ENCODE data around the gene UBASH3A. TPM values are rescaled to one million over a fixed set of nuclear protein-coding genes. Genes with fewer than 3 reads are reported as not detected.

Gene UBASH3A
- total RNA-seq, 2 experiments from 2014 or later, result 59.7 to 60.8 TPM

DNA sequence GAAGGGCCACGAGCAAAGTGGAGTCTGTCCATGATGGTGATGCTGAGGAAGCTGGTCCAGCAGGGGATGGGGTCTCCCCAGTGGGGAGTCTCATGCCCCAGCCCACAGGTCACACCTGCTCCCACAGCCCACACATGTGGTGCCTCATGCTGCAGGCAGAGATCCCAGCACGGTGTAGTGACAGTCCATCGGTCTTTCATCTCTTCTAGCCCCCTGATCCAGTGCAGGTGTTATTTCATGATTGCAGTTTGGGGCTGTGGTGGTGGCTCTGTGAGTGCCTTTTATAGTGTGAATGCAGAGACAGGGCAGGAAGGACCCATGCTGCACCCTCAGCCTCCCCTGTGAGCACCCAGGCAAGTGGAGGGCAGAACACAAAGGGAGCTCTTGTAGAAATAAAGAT lies 45.0 kb downstream of the UBASH3A start:
- Histone ChIP-seq H3K36me3 (ENCODE audit: insufficient read depth, low read length) (peaks cover 38% of the 10 kb centered on the region), H3K27ac (ENCODE audit: low read depth in 1 of 2, low read length in 2 of 2) (peak overlapping the region; percentile 5 to 14), H3K4me1 (ENCODE audit: insufficient read depth, low read length) (peaks cover 22% of the 10 kb centered on the region), H3K9me3 (ENCODE audit: control insufficient read depth in 1 of 2, insufficient read depth in 1 of 2, low read length in 2 of 2) (no peaks in the 10 kb centered on the region), H3K4me3 (ENCODE audit: low read length) (no peak overlapping the region), H3K27me3 (ENCODE audit: control insufficient read depth in 1 of 2, insufficient read depth in 2 of 2, low read length in 2 of 2) (no peaks in the 10 kb centered on the region)
- no peak for ATAC-seq (ENCODE audit: poor library complexity)
- ChIA-PET POLR2A (interaction anchor here (0.6 to 1.3 kb wide), 4 partner anchors 15 to 111 kb away, joined by 3 to 6 read pairs (median 4); no protein-coding TSS in a partner anchor), CTCF (interaction anchor here (1.0 kb wide), 1 partner anchor 67 kb away, joined by 3 read pairs; no protein-coding TSS in a partner anchor)
- no peaks in the 10 kb centered on the region for H3K27me3 Mint-ChIP-seq
- TF ChIP-seq, protein P1, sequence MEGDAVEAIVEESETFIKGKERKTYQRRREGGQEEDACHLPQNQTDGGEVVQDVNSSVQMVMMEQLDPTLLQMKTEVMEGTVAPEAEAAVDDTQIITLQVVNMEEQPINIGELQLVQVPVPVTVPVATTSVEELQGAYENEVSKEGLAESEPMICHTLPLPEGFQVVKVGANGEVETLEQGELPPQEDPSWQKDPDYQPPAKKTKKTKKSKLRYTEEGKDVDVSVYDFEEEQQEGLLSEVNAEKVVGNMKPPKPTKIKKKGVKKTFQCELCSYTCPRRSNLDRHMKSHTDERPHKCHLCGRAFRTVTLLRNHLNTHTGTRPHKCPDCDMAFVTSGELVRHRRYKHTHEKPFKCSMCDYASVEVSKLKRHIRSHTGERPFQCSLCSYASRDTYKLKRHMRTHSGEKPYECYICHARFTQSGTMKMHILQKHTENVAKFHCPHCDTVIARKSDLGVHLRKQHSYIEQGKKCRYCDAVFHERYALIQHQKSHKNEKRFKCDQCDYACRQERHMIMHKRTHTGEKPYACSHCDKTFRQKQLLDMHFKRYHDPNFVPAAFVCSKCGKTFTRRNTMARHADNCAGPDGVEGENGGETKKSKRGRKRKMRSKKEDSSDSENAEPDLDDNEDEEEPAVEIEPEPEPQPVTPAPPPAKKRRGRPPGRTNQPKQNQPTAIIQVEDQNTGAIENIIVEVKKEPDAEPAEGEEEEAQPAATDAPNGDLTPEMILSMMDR (IDR thresholded peaks at IDR 0.05), result no peak
- intact Hi-C loops (cut with DNase I, micrococcal nuclease), result loop anchor here (2.0 kb wide), 2 partner anchors 190 to 304 kb away; no protein-coding TSS in a partner anchor
- peaks cover 59% of the 10 kb centered on the region for H3K36me3 Mint-ChIP-seq (ENCODE audit: low read depth)
- H3K4me1 Mint-ChIP-seq (ENCODE audit: low read depth), result peaks cover 41% of the 10 kb centered on the region
- no peak overlapping the region for H3K4me3 Mint-ChIP-seq
- H3K27ac Mint-ChIP-seq, result peak overlapping the region; percentile 95
- no peak for DNase-seq
- no peaks in the 10 kb centered on the region for H3K9me3 Mint-ChIP-seq

DNA sequence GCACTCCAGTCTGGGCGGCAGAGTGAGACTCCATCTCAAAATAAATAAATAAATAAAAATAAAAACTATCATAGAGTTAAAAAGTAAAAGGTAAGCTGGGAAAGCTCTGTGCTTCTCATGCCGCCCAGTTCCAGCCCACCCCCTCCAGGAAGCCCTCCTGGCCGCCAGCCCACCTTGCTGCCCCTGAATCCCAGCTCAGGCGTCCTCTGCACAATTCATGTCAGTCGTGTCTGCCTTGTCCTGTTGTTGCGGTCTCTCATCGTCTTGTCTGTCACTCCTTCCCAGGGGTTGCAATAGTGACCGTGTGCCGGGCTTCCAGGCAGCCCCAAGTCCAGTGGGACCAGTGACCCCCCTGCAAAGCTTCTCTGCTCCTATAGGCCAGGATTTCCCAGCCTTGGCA lies 48.2 kb downstream of the UBASH3A start:
- Histone ChIP-seq H3K27me3 (ENCODE audit: control insufficient read depth in 1 of 2, insufficient read depth in 2 of 2, low read length in 2 of 2) (no peaks in the 10 kb centered on the region), H3K36me3 (ENCODE audit: insufficient read depth, low read length) (peaks cover 19% of the 10 kb centered on the region), H3K9me3 (ENCODE audit: control insufficient read depth in 1 of 2, insufficient read depth in 1 of 2, low read length in 2 of 2) (no peaks in the 10 kb centered on the region), H3K4me1 (ENCODE audit: insufficient read depth, low read length) (peaks cover 37% of the 10 kb centered on the region), H3K27ac (ENCODE audit: low read depth in 1 of 2, low read length in 2 of 2) (no peak overlapping the region), H3K4me3 (ENCODE audit: low read length) (no peak overlapping the region)
- Mint-ChIP-seq H3K4me1 (ENCODE audit: low read depth) (peaks cover 42% of the 10 kb centered on the region), H3K27ac (peak overlapping the region; percentile 58), H3K9me3 (no peaks in the 10 kb centered on the region), H3K36me3 (ENCODE audit: low read depth) (peaks cover 27% of the 10 kb centered on the region), H3K27me3 (no peaks in the 10 kb centered on the region), H3K4me3 (no peak overlapping the region)
- DNase-seq, result no peak
- CTCF ChIA-PET, result interaction anchor here (1.0 to 2.1 kb wide), 2 partner anchors 115 to 142 kb away, joined by 3 to 6 read pairs; no protein-coding TSS in a partner anchor
- no peak for ATAC-seq (ENCODE audit: poor library complexity)
- TF ChIP-seq, protein P1 (IDR thresholded peaks at IDR 0.05), result no peak
- intact Hi-C loops (cut with DNase I, micrococcal nuclease), result loop anchor here in 1 of 2 experiments (5.0 kb wide), 1 partner anchor 40 kb away; no protein-coding TSS in a partner anchor
- POLR2A ChIA-PET, result no interaction called here

DNA sequence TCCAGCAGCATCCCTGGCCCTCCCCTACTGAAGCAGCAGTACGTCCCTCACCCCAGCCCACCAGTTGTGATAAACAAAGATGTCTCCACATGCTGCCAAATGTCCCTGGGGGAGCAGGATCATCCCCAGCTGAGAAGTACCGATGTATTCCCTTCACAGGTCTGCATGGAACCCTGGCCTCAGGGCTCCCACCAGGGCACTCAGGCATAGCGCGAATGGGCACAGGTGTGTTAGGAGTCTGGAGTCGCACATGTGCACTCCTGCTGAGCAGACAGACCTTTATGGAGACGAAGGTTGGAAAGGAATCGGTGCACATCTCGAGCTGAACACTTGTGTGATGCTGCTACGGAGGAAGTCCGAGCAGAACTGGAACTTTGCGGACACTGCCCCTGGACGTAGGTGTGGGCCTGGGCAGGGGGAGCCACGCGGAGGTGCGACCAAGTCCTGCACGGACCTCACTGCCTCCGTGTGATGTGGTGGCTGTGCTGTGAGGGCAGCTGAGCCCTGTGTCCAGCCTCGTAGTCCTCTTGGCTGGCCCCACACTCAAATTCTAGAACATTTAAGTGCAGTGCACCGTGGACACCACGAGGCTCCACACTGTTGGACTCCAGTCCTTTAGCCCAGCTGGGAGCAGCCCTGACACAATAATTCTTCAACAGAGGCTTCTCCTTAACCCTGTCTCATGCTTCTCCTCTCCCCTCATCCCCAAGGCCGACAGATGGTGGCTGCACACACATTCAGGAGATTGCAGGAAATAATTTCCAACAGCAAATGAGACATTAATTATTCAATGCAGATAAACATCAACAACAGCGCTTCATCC lies 48.9 kb downstream of the UBASH3A start:
- ATAC-seq (ENCODE audit: poor library complexity) (no peak), DNase-seq (no peak)
- no peak overlapping the region for H3K27ac ChIP-seq (ENCODE audit: low read depth in 1 of 2, low read length in 2 of 2)
- Mint-ChIP-seq H3K36me3 (ENCODE audit: low read depth) (peaks cover 20% of the 10 kb centered on the region), H3K4me3 (no peak overlapping the region), H3K4me1 (ENCODE audit: low read depth) (peaks cover 43% of the 10 kb centered on the region), H3K27me3 (no peaks in the 10 kb centered on the region), H3K27ac (peak overlapping the region; percentile 58), H3K9me3 (no peaks in the 10 kb centered on the region)
- ChIA-PET POLR2A (no interaction called here), CTCF (no interaction called here)
- H3K4me1 ChIP-seq (ENCODE audit: insufficient read depth, low read length), result peaks cover 37% of the 10 kb centered on the region
- H3K36me3 ChIP-seq (ENCODE audit: insufficient read depth, low read length), result peaks cover 12% of the 10 kb centered on the region
- intact Hi-C loops (cut with DNase I, micrococcal nuclease), result loop anchor here in 1 of 2 experiments (5.0 kb wide), 1 partner anchor 40 kb away; no protein-coding TSS in a partner anchor
- no peaks in the 10 kb centered on the region for H3K9me3 ChIP-seq (ENCODE audit: control insufficient read depth in 1 of 2, insufficient read depth in 1 of 2, low read length in 2 of 2)
- no peak overlapping the region for H3K4me3 ChIP-seq (ENCODE audit: low read length)
- TF ChIP-seq, protein P1 (IDR thresholded peaks at IDR 0.05), result no peak
- no peaks in the 10 kb centered on the region for H3K27me3 ChIP-seq (ENCODE audit: control insufficient read depth in 1 of 2, insufficient read depth in 2 of 2, low read length in 2 of 2)

Data from CD4-positive, alpha-beta T cell (primary cell).